Neural crest cell (in vitro differentiated cells): ENCODE data around the gene GHRHR. TPM values are rescaled to one million over a fixed set of nuclear protein-coding genes. Genes with fewer than 3 reads are reported as not detected.

ENCODE experiments used
- DNase-seq: peaks from one replicate; pipeline ENCODE4 v3.0.0; 2021; ENCODE audit warnings: low read depth, mixed read lengths, low spot score
- H3K27ac Mint-ChIP-seq: one replicate; pipeline ENCODE4 v1.8.0; 2021; ENCODE audit warnings: mild to moderate bottlenecking, mixed read lengths; ENCODE audit not compliant: unreplicated experiment
- H3K27me3 Mint-ChIP-seq: 2 replicates; pipeline ENCODE4 v1.8.0; 2021; ENCODE audit warnings: low read depth, mild to moderate bottlenecking, mixed read lengths
- H3K36me3 Mint-ChIP-seq: 2 replicates; pipeline ENCODE4 v1.8.0; 2021; ENCODE audit warnings: low read depth, mild to moderate bottlenecking, mixed read lengths
- H3K4me1 Mint-ChIP-seq: 2 replicates; pipeline ENCODE4 v1.8.0; 2021; ENCODE audit warnings: mixed read lengths
- H3K4me3 Mint-ChIP-seq: one replicate; pipeline ENCODE4 v1.8.0; 2021; ENCODE audit warnings: mild to moderate bottlenecking, mixed read lengths
- H3K9me3 Mint-ChIP-seq: 2 replicates; pipeline ENCODE4 v1.8.0; 2021; ENCODE audit warnings: mixed read lengths
- CTCF ChIP-seq: fragments of 200-600 bp; sonication (generic); conservative IDR thresholded peaks from 2 replicates; pipeline ENCODE4 v1.5.0; 2021; ENCODE audit warnings: antibody characterized with exemption, mild to moderate bottlenecking
- total RNA-seq: library from RNA; stranded (reverse); gene quantifications from 2 replicates; pipeline ENCODE4 v1.2.1, GENCODE V29; 2021

Gene GHRHR
- total RNA-seq, 1 donor from 2014 or later, result not detected

GRCh38 chr7:30921540-30922401, 42.0 kb upstream of the GHRHR start:
- no peaks in the 10 kb centered on the region for H3K36me3 Mint-ChIP-seq
- no peak for DNase-seq
- no peak overlapping the region for H3K4me3 Mint-ChIP-seq
- H3K27me3 Mint-ChIP-seq, result no peaks in the 10 kb centered on the region
- no peak for TF ChIP-seq CTCF
- H3K27ac Mint-ChIP-seq, result no peak overlapping the region
- H3K4me1 Mint-ChIP-seq, result peaks cover 10% of the 10 kb centered on the region
- H3K9me3 Mint-ChIP-seq, result no peaks in the 10 kb centered on the region

GRCh38 chr7:30922596-30922995, 41.2 kb upstream of the GHRHR start:
- Mint-ChIP-seq H3K27ac (no peak overlapping the region), H3K9me3 (no peaks in the 10 kb centered on the region)

GRCh38 chr7:30923009-30923773, 40.6 kb upstream of the GHRHR start:
- no peak overlapping the region for H3K27ac Mint-ChIP-seq
- TF ChIP-seq CTCF, result no peak
- no peaks in the 10 kb centered on the region for H3K9me3 Mint-ChIP-seq
- H3K36me3 Mint-ChIP-seq, result no peaks in the 10 kb centered on the region
- DNase-seq, result no peak
- no peak overlapping the region for H3K4me3 Mint-ChIP-seq
- H3K4me1 Mint-ChIP-seq, result no peaks in the 10 kb centered on the region
- no peaks in the 10 kb centered on the region for H3K27me3 Mint-ChIP-seq

More at GRCh38 chr7:30922596-30922995, 41.2 kb upstream of the GHRHR start:
- no peak for TF ChIP-seq CTCF
- Mint-ChIP-seq H3K4me1 (peaks cover 1% of the 10 kb centered on the region), H3K4me3 (no peak overlapping the region), H3K36me3 (no peaks in the 10 kb centered on the region), H3K27me3 (no peaks in the 10 kb centered on the region)
- no peak for DNase-seq

GRCh38 chr7:30923774-30924413, 39.9 kb upstream of the GHRHR start:
- H3K27ac Mint-ChIP-seq, result no peak overlapping the region
- H3K4me1 Mint-ChIP-seq, result no peaks in the 10 kb centered on the region
- no peak for TF ChIP-seq CTCF
- no peaks in the 10 kb centered on the region for H3K27me3 Mint-ChIP-seq
- no peak overlapping the region for H3K4me3 Mint-ChIP-seq
- no peaks in the 10 kb centered on the region for H3K9me3 Mint-ChIP-seq
- no peak for DNase-seq
- no peaks in the 10 kb centered on the region for H3K36me3 Mint-ChIP-seq

- no peak for TF ChIP-seq CTCF
- no peaks in the 10 kb centered on the region for H3K27me3 Mint-ChIP-seq
- H3K27ac Mint-ChIP-seq, result no peak overlapping the region
- H3K36me3 Mint-ChIP-seq, result no peaks in the 10 kb centered on the region
- no peak overlapping the region for H3K4me3 Mint-ChIP-seq
- H3K4me1 Mint-ChIP-seq, result no peaks in the 10 kb centered on the region
- DNase-seq, result no peak
- no peaks in the 10 kb centered on the region for H3K9me3 Mint-ChIP-seq
These were observed 39.1 kb upstream of the GHRHR start for GRCh38 chr7:30924624-30925023.
